ENCODE measurements around the gene KRTAP6-1. TPM values are rescaled to one million over a fixed set of nuclear protein-coding genes. Genes with fewer than 3 reads are reported as not detected.

The KRTAP6-1 gene
- total RNA-seq, 1 donor, result not detected

GRCh38 chr21:30628109-30628508, 14.4 kb upstream of the KRTAP6-1 start:
- DNase-seq (ENCODE audit: low read depth), result no peak
- TF ChIP-seq, protein P1, sequence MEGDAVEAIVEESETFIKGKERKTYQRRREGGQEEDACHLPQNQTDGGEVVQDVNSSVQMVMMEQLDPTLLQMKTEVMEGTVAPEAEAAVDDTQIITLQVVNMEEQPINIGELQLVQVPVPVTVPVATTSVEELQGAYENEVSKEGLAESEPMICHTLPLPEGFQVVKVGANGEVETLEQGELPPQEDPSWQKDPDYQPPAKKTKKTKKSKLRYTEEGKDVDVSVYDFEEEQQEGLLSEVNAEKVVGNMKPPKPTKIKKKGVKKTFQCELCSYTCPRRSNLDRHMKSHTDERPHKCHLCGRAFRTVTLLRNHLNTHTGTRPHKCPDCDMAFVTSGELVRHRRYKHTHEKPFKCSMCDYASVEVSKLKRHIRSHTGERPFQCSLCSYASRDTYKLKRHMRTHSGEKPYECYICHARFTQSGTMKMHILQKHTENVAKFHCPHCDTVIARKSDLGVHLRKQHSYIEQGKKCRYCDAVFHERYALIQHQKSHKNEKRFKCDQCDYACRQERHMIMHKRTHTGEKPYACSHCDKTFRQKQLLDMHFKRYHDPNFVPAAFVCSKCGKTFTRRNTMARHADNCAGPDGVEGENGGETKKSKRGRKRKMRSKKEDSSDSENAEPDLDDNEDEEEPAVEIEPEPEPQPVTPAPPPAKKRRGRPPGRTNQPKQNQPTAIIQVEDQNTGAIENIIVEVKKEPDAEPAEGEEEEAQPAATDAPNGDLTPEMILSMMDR (IDR thresholded peaks at IDR 0.05; ENCODE audit: insufficient read depth, low read depth, low read length), result no peak
- H3K4me3 ChIP-seq (ENCODE audit: low read depth, low read length), result no peak overlapping the region

DNA sequence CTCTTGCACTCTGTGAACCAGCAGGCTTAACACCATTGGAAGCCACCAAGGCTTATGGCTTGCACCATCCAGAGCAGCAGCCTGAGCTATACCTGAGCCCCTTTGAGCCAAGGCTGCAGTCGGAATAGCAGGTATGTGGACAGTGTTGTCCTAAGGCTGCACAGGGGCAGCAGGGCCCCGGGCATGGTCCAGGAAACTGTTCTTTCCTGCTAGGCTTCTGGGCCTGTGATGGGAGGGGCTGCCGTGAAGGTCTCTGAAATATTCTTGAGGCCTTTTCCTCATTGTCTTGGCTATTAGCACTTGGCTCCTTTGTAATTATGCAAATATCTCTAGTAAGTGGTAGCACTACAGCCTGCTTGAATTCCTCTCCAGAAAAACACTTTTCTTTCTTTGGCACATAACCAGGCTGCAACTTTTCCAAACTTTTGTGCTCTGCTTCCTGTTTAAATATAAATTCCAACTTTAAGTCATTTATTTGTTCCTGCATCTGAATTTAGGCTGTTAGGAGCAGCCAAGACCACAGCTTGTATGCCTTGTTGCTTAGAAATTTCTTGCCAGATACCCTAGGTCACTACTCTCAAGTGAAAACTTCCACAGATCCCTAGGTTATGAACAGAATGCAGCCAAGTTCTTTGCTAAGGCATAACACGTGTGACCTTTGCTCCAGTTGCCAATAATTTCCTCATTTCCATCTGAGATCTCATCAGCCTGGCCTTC, 11.9 kb upstream of the KRTAP6-1 start:
- DNase-seq (ENCODE audit: low read depth), result no peak
- TF ChIP-seq, protein P1 (IDR thresholded peaks at IDR 0.05; ENCODE audit: insufficient read depth, low read depth, low read length), result no peak
- no peak overlapping the region for H3K4me3 ChIP-seq (ENCODE audit: low read depth, low read length)

- no peak for DNase-seq (ENCODE audit: low read depth)
These were observed 9.6 kb upstream of the KRTAP6-1 start for GRCh38 chr21:30623362-30623761.

DNA sequence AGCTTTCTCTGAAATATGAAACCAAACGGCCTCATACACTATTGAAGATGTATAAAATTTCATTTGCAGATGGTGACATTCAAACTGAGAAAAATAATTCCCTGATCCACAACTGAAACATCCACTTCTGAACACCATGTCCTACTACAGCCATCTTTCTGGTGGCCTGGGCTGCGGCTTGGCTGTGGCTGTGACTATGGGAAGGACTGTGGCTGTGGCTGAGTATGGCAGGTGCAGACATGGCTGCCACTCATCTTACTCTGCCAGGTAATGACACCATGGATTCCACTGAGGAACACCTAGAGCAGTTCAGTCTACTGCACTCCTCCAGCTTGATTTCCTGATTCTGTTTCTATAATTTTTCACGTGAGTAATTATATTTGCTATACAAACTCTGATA, 6.8 kb upstream of the KRTAP6-1 start, which contains the start of gene KRTAP20-4:
KRTAP20-4 (plus strand) TSS at position 106 of the 400 bp plus-strand sequence.
- TF ChIP-seq, protein P1 (IDR thresholded peaks at IDR 0.05; ENCODE audit: insufficient read depth, low read depth, low read length), result no peak
- no peak within 1 kb of the TSS for H3K4me3 ChIP-seq (ENCODE audit: low read depth, low read length)
- DNase-seq (ENCODE audit: low read depth), result no peak

More at GRCh38 chr21:30623362-30623761, 9.6 kb upstream of the KRTAP6-1 start:
- H3K4me3 ChIP-seq (ENCODE audit: low read depth, low read length), result no peak overlapping the region
- TF ChIP-seq, protein P1 (IDR thresholded peaks at IDR 0.05; ENCODE audit: insufficient read depth, low read depth, low read length), result no peak

- no peak overlapping the region for H3K4me3 ChIP-seq (ENCODE audit: low read depth, low read length)
- DNase-seq (ENCODE audit: low read depth), result no peak
- TF ChIP-seq, protein P1 (IDR thresholded peaks at IDR 0.05; ENCODE audit: insufficient read depth, low read depth, low read length), result no peak
These were observed 6.3 kb upstream of the KRTAP6-1 start for GRCh38 chr21:30620080-30620479.

DNA sequence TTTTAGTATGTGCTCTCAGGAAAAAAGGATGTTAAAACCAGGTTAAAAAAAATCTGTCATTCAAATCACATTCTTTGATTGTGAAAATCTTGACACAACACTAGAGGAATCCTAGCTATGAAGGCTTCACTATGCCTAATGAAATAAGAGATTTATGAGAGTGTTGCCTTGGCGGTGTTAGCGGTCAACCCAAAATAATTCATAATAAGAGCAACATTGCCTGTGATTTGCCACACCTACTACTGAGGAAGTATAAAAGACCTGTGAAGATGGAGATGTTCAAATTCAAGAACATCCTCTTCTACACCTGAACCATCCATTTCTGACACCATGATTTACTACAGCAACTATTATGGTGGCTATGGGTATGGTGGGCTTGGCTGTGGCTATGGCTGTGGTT, 2.4 kb upstream of the KRTAP6-1 start, which contains the start of gene KRTAP20-1:
KRTAP20-1 (plus strand) TSS at position 301 of the 400 bp plus-strand sequence; CDS start at position 331, 30 bp downstream.
- H3K4me3 ChIP-seq (ENCODE audit: low read depth, low read length), result no peak within 1 kb of the TSS
- TF ChIP-seq, protein P1 (IDR thresholded peaks at IDR 0.05; ENCODE audit: insufficient read depth, low read depth, low read length), result no peak
- DNase-seq (ENCODE audit: low read depth), result no peak
